ENCODE data around the gene CNOT10.

- TF ChIP-seq MAX (IDR thresholded peaks at IDR 0.05) (peak; percentile 51; the same call in 1 of the 2 replicates), NFIC (IDR thresholded peaks at IDR 0.05) (no peak), EP300 (IDR thresholded peaks at IDR 0.05; ENCODE audit: borderline replicate concordance) (no peak), YY1 (IDR thresholded peaks at IDR 0.05; ENCODE audit: low read depth) (no peak), RAD21 (IDR thresholded peaks at IDR 0.05; ENCODE audit: low read depth) (no peak), TCF12 (IDR thresholded peaks at IDR 0.05; ENCODE audit: low read depth) (no peak), CREB1 (IDR thresholded peaks at IDR 0.05; ENCODE audit: low read depth) (no peak)
Observed at GRCh38 chr3:32818229-32818969, 133.4 kb downstream of the CNOT10 start.
